NCI-H446 (cell line): ENCODE measurements around the gene TBC1D7.

ENCODE experiments used
- DNase-seq, 2 experiments: peaks; one replicate each; lab custom pipeline; 2025; lab: John Stamatoyannopoulos, UW

The TBC1D7 gene

DNA sequence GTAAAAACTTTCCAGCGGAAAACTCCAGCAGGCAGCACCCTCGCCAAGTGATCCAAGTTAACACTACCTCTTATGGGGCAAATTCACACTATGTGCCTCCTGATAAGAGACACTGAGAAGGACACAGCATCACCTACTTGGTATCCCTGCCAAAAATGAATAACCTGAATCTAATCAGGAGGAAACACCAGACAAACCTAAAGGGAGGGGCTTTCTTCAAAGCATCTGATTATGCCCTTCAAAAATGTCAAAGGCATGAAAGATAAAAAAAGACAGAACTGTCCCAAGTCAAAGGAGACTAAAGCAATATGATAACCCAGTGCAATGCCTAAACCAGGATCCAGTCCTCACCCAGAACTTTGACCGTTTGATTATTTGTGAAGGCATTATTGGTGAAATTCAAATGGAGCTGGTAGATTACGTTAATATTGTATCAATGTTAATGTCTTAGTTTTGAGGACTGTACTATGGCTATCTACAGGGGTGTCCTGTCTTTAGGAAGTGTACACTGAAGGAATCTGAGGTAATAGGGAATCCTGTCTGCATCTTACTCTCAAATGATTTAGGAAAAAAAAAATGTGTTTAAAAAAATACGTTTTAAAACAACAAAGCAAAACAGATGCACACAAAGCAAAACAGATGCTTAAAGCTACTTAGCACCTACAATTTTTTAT lies 8.3 kb downstream of the TBC1D7 start:
- DNase-seq: no peak

GRCh38 chr6:13318821-13319220 lies 9.5 kb downstream of the TBC1D7 start:
- DNase-seq: no peak

- no peak for DNase-seq
Observed at GRCh38 chr6:13315896-13316295, 12.4 kb downstream of the TBC1D7 start.

- DNase-seq: no peak
Observed at GRCh38 chr6:13314806-13315205, 13.5 kb downstream of the TBC1D7 start.

DNA sequence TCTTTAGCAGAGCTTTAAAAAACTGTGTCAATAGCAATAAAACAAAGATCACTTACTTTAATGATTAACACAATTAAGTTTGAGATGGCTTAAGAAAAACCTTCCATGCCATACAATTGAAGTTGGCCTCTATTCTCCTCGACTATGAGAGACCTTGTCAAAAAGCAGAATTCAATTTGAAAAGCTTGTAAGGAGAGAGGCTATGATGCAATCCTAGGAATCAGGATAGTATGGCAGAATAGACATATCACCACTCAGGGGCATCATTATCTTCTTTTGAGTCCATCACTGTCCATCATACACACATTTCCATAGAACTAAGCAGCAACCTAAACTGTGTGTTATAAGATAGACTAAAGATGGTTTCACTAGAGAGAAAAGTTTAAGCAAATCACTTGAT lies 17.2 kb downstream of the TBC1D7 start:
- DNase-seq: no peak

GRCh38 chr6:13308332-13308731 lies 20.0 kb downstream of the TBC1D7 start:
- DNase-seq: no peak

GRCh38 chr6:13307508-13307995 lies 20.8 kb downstream of the TBC1D7 start:
- no peak for DNase-seq

- no peak for DNase-seq
Observed at GRCh38 chr6:13305791-13306190, 22.5 kb downstream of the TBC1D7 start.

- no peak for DNase-seq
Observed at GRCh38 chr6:13305288-13305687, 23.0 kb downstream of the TBC1D7 start.

GRCh38 chr6:13304580-13305260 lies 23.6 kb downstream of the TBC1D7 start:
- DNase-seq: no peak

DNA sequence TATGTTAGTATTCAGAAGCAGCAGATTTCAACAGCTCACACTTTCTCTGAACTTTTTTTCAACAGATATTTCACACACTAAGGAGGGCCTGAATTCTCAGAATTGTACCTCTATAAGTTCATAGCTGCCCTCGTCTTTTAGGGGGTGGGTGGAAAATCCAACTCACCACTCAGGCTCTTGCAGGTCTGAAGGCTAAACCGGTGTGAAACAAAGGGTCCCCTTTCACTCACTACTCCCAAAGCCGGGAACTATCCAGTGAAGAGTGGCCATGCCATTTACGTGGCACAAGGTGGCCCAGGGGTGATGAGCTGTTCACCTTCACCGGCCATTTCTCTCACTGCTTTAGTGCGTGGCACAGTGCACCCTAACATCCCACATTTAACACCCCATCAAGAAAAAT lies 24.2 kb downstream of the TBC1D7 start:
- no peak for DNase-seq

DNA sequence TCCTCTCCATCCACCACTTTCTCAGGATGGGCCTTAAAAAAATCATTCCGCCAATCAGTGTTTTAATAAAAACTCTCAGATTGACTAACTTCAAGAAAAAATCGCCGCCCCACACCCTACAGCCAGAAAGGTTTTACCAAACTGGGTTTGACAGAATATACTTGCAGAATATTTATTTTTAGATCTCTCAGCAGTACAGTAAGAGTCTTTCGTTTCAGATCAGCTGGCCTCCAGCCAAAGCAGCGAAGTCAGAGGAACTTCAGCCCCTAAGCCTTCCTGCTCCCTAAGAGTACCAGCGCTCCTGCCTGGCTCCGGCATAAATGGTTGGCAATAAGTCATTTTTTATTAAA lies 24.7 kb downstream of the TBC1D7 start:
- DNase-seq: peak in 1 of 2 experiments; percentile 34

DNA sequence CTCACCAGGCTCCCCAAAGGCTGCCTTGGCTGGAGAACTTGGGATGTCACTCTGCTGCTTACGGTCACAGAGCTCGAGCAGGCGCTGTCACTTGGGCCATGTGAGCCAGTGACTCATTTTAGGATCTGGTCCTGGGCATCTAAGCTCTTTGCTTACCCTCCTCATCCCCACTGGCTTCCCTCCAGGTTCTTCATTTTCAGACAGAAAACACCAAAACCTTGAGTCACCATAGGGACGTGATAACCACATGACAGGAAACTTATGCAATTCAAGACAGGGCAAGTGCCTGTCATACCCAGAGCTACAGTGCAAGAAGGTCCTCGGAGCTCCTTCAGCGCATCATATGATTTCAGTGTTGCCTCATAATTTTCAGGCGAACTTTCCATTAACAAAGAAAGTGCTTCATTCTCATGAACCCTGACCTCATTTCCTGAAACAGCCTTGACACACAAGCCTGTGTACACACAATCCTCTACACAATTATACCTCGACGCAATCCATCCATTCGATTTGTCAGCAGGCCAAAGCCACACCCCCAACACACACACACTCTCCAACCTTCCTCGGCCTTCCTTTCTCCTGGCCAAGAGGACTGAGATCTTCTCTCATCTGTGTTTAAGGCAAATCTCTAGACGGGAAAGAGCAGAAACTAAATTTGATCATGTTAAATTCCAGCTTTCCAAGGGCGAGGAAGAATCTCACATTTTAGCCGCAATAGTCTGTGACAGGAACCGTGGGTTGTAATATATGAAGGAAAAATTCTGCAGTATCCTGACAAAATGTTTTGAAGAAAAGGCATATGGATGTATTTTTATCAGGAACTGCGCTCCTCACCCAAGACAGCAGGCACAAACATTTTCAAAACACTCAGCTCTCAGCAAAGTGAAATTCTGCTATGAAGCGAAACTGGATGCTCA lies 25.3 kb downstream of the TBC1D7 start:
- DNase-seq: no peak

- no peak for DNase-seq
Observed at GRCh38 chr6:13302291-13302690, 26.0 kb downstream of the TBC1D7 start.

DNA sequence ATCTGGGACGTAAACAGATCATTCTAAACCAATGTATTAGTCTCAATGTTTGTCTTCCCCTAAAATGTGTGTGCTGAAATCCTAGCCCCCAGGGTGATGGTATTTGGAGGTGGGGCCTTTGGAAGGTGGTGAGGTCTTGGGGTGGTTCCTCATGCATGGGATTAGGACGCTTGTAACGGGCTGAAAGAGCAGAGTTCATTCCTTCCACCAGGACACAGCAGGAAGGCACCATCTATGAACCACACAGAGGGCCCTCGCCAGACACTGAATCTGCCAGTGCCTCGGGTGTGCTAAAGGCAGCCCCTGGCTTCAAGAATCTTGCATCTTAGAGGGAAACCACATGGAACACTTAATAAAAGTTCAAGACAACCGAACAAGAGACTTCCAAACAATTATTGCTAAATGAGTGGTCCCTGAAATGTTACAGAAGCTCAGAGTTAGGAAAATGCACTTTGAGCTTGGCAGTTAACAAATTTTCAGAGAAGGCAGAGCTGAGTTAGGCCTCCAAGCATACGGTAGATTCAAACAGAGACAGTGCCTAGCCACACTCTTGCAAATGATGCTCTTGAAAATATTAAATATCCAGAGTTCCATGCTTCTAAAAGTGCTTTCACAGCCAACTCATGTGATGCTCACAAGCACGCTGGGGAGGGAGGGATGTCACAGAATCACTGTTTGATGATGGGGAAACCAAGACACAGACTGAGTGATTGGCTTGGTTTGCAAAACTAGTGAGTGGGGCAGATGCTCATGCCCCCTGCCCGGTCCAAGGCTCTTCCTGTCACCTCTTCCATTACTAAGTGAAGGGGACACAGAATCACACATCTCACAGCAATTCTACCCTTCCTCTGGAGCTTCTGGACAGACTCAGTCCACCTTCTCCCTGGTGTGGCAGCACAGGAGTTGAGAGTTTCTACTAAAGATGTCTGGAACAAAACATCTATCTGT lies 27.4 kb downstream of the TBC1D7 start:
- DNase-seq: no peak

GRCh38 chr6:13299918-13300317 lies 28.4 kb downstream of the TBC1D7 start:
- no peak for DNase-seq

DNA sequence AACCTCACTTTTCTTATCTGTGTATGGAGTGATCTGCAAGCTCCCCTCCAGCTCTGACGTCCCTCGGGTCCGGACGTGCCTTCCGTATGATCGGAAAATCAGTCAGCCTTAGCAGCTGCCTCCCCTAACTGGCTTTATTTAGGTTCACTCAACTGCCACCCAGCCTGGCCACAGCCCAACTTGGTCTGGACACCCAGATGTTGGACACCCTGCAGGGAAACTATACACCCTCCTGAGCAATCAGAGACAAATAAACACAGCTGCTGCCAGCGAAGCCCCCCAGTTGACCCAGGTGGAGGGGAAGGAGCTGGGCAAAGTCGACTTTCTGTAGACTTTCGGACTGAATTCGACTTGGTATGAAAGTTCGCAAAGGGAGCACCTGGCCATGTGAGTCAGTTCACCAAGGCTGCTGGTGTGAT lies 28.9 kb downstream of the TBC1D7 start:
- DNase-seq: no peak

GRCh38 chr6:13298446-13298845 lies 29.9 kb downstream of the TBC1D7 start:
- no peak for DNase-seq

GRCh38 chr6:13297391-13297790 lies 30.9 kb downstream of the TBC1D7 start:
- DNase-seq: no peak

GRCh38 chr6:13296536-13296997 lies 31.8 kb downstream of the TBC1D7 start:
- no peak for DNase-seq

GRCh38 chr6:13295576-13295975 lies 32.8 kb downstream of the TBC1D7 start:
- no peak for DNase-seq
